ENCODE results near the gene SYNDIG1. TPM values are rescaled to one million over a fixed set of nuclear protein-coding genes. Genes with fewer than 3 reads are reported as not detected.

SYNDIG1 gene
- total RNA-seq, 4 donors from 2014 or later: 5.1 to 15.9 (median 14.3) TPM

- H3K4me3 ChIP-seq: no peak overlapping the region
- TF ChIP-seq CTCF (IDR thresholded peaks at IDR 0.05): no peak
- no peak for DNase-seq (ENCODE audit: low spot score in 2 of 2)
- no peaks in the 10 kb centered on the region for H3K27me3 ChIP-seq
- no peaks in the 10 kb centered on the region for H3K4me1 ChIP-seq
- peaks cover 0 to 5% (median 0%) of the 10 kb centered on the region in 4 donors for H3K9me3 ChIP-seq
- no peak overlapping the region for H3K27ac ChIP-seq
- no peaks in the 10 kb centered on the region for H3K36me3 ChIP-seq
- 90 to 96% methylated on average over 6 to 8 of the region's 8 CpGs for WGBS, 2 donors
Observed at GRCh38 chr20:24660651-24661050, 191.2 kb downstream of the SYNDIG1 start.

GRCh38 chr20:24661255-24661654 lies 191.8 kb downstream of the SYNDIG1 start:
- Histone ChIP-seq H3K4me1 (no peaks in the 10 kb centered on the region), H3K27ac (no peak overlapping the region), H3K9me3 (peaks cover 0 to 5% (median 0%) of the 10 kb centered on the region in 4 donors), H3K36me3 (no peaks in the 10 kb centered on the region), H3K27me3 (no peaks in the 10 kb centered on the region), H3K4me3 (no peak overlapping the region)
- DNase-seq (ENCODE audit: low spot score in 2 of 2): no peak
- WGBS, 2 donors: 38 to 57% methylated on average over 1 of the region's 1 CpG
- TF ChIP-seq EP300 (IDR thresholded peaks at IDR 0.05) (no peak), POLR2A (IDR thresholded peaks at IDR 0.05) (no peak), CTCF (IDR thresholded peaks at IDR 0.05) (no peak)

- 68 to 87% methylated on average over 8 of the region's 8 CpGs for WGBS, 2 donors
- no peaks in the 10 kb centered on the region for H3K27me3 ChIP-seq
- H3K27ac ChIP-seq: no peak overlapping the region
- no peak overlapping the region for H3K4me3 ChIP-seq
- TF ChIP-seq CTCF (IDR thresholded peaks at IDR 0.05): no peak
- TF ChIP-seq EP300 (IDR thresholded peaks at IDR 0.05): no peak
- no peak for TF ChIP-seq POLR2A (IDR thresholded peaks at IDR 0.05)
- no peaks in the 10 kb centered on the region for H3K36me3 ChIP-seq
- H3K4me1 ChIP-seq: no peaks in the 10 kb centered on the region
- no peak for DNase-seq (ENCODE audit: low spot score in 2 of 2)
- peaks cover 0 to 5% (median 0%) of the 10 kb centered on the region in 4 donors for H3K9me3 ChIP-seq
Observed at GRCh38 chr20:24662322-24662721, 192.9 kb downstream of the SYNDIG1 start.

- Histone ChIP-seq H3K36me3 (no peaks in the 10 kb centered on the region), H3K27ac (no peak overlapping the region), H3K4me3 (no peak overlapping the region), H3K27me3 (no peaks in the 10 kb centered on the region), H3K9me3 (peaks cover 0 to 5% (median 0%) of the 10 kb centered on the region in 4 donors), H3K4me1 (no peaks in the 10 kb centered on the region)
- TF ChIP-seq EP300 (IDR thresholded peaks at IDR 0.05): no peak
- TF ChIP-seq POLR2A (IDR thresholded peaks at IDR 0.05): no peak
- no peak for TF ChIP-seq CTCF (IDR thresholded peaks at IDR 0.05)
- DNase-seq (ENCODE audit: low spot score in 2 of 2): no peak
- 52 to 58% methylated on average over 11 of the region's 11 CpGs for WGBS, 2 donors
Observed at GRCh38 chr20:24662752-24663365, 193.4 kb downstream of the SYNDIG1 start.

GRCh38 chr20:24663496-24663895 lies 194.1 kb downstream of the SYNDIG1 start:
- no peak for DNase-seq (ENCODE audit: low spot score in 2 of 2)
- Histone ChIP-seq H3K4me1 (no peaks in the 10 kb centered on the region), H3K4me3 (no peak overlapping the region), H3K27me3 (no peaks in the 10 kb centered on the region), H3K9me3 (peaks cover 0 to 5% (median 0%) of the 10 kb centered on the region in 4 donors), H3K36me3 (no peaks in the 10 kb centered on the region), H3K27ac (no peak overlapping the region)
- TF ChIP-seq EP300 (IDR thresholded peaks at IDR 0.05) (no peak), CTCF (IDR thresholded peaks at IDR 0.05) (no peak), POLR2A (IDR thresholded peaks at IDR 0.05) (no peak)
- 67 to 83% methylated on average over 6 of the region's 6 CpGs for WGBS, 2 donors

Measured in tibial nerve (tissue), 4 donors.